Transverse colon (tissue), 4 donors: ENCODE results near the gene ZNF558.

ENCODE experiments used
- CTCF ChIP-seq, 5 experiments: fragments of 200-600 bp in 3 of 5; fragments of 450-650 bp in 2 of 5; sonication (generic) in 3 of 5; IDR thresholded peaks; 1 replicate in 2 of 5; 2 replicates in 3 of 5; pipeline ENCODE4 v1.5.1; 2016 to 2017; ENCODE audit warnings: antibody characterized with exemption in 5 of 5, inconsistent platforms in 3 of 5, mild to moderate bottlenecking in 2 of 5, moderate library complexity in 1 of 5
- POLR2AphosphoS5 ChIP-seq, 3 donors: sonication (generic); formaldehyde crosslinking; IDR thresholded peaks; one replicate each; pipeline ENCODE4 v1.6.1; 2016; ENCODE audit warnings: antibody characterized with exemption in 3 of 3

- no peak for TF ChIP-seq POLR2AphosphoS5 (IDR thresholded peaks at IDR 0.05)
- no peak for TF ChIP-seq CTCF (IDR thresholded peaks at IDR 0.05)
Observed at GRCh38 chr19:8831832-8832131, 322 bp downstream of the ZNF558 start.
